ENCODE data around the gene MNAT1. TPM values are rescaled to one million over a fixed set of nuclear protein-coding genes. Genes with fewer than 3 reads are reported as not detected.

Gene MNAT1
- total and polyA plus RNA-seq, 2 experiments from 2014 or later = 22.2 to 55.2 TPM

GRCh38 chr14:60972295-60972694, 237.7 kb downstream of the MNAT1 start:
- H3K27me3 ChIP-seq = no peaks in the 10 kb centered on the region
- no peak for DNase-seq (ENCODE audit: low read depth in 1 of 2, low spot score in 1 of 2)
- no peaks in the 10 kb centered on the region for H3K9me3 ChIP-seq (ENCODE audit: low read depth)
- peaks cover 3% of the 10 kb centered on the region for H3K4me1 ChIP-seq (ENCODE audit: low read depth)
- no peak overlapping the region for H3K27ac ChIP-seq
- TF ChIP-seq, protein P1, sequence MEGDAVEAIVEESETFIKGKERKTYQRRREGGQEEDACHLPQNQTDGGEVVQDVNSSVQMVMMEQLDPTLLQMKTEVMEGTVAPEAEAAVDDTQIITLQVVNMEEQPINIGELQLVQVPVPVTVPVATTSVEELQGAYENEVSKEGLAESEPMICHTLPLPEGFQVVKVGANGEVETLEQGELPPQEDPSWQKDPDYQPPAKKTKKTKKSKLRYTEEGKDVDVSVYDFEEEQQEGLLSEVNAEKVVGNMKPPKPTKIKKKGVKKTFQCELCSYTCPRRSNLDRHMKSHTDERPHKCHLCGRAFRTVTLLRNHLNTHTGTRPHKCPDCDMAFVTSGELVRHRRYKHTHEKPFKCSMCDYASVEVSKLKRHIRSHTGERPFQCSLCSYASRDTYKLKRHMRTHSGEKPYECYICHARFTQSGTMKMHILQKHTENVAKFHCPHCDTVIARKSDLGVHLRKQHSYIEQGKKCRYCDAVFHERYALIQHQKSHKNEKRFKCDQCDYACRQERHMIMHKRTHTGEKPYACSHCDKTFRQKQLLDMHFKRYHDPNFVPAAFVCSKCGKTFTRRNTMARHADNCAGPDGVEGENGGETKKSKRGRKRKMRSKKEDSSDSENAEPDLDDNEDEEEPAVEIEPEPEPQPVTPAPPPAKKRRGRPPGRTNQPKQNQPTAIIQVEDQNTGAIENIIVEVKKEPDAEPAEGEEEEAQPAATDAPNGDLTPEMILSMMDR (IDR thresholded peaks at IDR 0.05; ENCODE audit: low read depth, low read length) = no peak
- no peak overlapping the region for H3K4me3 ChIP-seq
- H3K36me3 ChIP-seq = peaks cover 3% of the 10 kb centered on the region

GRCh38 chr14:60973070-60973469, 238.5 kb downstream of the MNAT1 start:
- H3K27ac ChIP-seq = no peak overlapping the region
- TF ChIP-seq, protein P1 (IDR thresholded peaks at IDR 0.05; ENCODE audit: low read depth, low read length) = no peak

DNA sequence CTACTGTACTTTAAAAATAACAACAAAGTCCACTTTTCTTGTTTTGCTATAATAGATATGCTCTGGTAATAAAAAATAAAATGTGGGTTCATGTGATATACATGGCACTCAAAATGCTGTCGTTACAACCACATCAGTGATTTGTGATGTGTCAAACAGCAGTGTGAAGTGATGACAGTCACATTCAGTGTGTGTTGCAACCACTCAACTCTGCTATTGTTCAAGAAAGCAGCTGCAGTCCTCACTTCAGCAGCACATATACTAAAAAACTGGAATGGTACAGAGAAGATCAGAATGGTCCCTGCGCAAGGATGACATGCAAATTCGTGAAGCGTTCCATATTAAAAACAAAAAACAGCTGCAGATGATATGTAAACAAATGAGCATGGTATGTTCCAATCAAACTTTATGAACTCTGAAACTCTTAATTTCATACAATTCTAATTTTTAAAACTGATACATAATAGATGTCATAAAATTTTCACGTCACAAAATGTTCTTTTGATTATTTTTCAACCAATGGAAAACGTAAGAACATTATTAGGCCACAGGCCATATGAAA, 239.6 kb downstream of the MNAT1 start:
- Histone ChIP-seq H3K4me3 (no peak overlapping the region), H3K36me3 (peaks cover 3% of the 10 kb centered on the region), H3K4me1 (ENCODE audit: low read depth) (peaks cover 3% of the 10 kb centered on the region), H3K27me3 (no peaks in the 10 kb centered on the region), H3K9me3 (ENCODE audit: low read depth) (no peaks in the 10 kb centered on the region), H3K27ac (no peak overlapping the region)
- peak in 1 of 2 donors; percentile 7 for DNase-seq (ENCODE audit: low read depth in 1 of 2, low spot score in 1 of 2)
- TF ChIP-seq, protein P1 (IDR thresholded peaks at IDR 0.05; ENCODE audit: low read depth, low read length) = no peak

More at GRCh38 chr14:60973070-60973469, 238.5 kb downstream of the MNAT1 start:
- peaks cover 3% of the 10 kb centered on the region for H3K36me3 ChIP-seq
- H3K9me3 ChIP-seq (ENCODE audit: low read depth) = no peaks in the 10 kb centered on the region
- no peak for DNase-seq (ENCODE audit: low read depth in 1 of 2, low spot score in 1 of 2)
- H3K4me3 ChIP-seq = no peak overlapping the region
- no peaks in the 10 kb centered on the region for H3K27me3 ChIP-seq
- H3K4me1 ChIP-seq (ENCODE audit: low read depth) = peaks cover 3% of the 10 kb centered on the region

- no peak overlapping the region for H3K27ac ChIP-seq
- no peaks in the 10 kb centered on the region for H3K9me3 ChIP-seq (ENCODE audit: low read depth)
- TF ChIP-seq, protein P1 (IDR thresholded peaks at IDR 0.05; ENCODE audit: low read depth, low read length) = no peak
- H3K36me3 ChIP-seq = peaks cover 3% of the 10 kb centered on the region
- peak in 1 of 2 donors; percentile 10 for DNase-seq (ENCODE audit: low read depth in 1 of 2, low spot score in 1 of 2)
- H3K27me3 ChIP-seq = no peaks in the 10 kb centered on the region
- H3K4me3 ChIP-seq = no peak overlapping the region
- H3K4me1 ChIP-seq (ENCODE audit: low read depth) = peaks cover 3% of the 10 kb centered on the region
Observed at GRCh38 chr14:60975551-60975950, 241.0 kb downstream of the MNAT1 start.

GRCh38 chr14:60977847-60978246, 243.3 kb downstream of the MNAT1 start:
- DNase-seq (ENCODE audit: low read depth in 1 of 2, low spot score in 1 of 2) = peak in 1 of 2 donors; percentile 15
- Histone ChIP-seq H3K27ac (no peak overlapping the region), H3K27me3 (no peaks in the 10 kb centered on the region), H3K4me3 (no peak overlapping the region), H3K36me3 (peaks cover 3% of the 10 kb centered on the region), H3K4me1 (ENCODE audit: low read depth) (peaks cover 3% of the 10 kb centered on the region), H3K9me3 (ENCODE audit: low read depth) (no peaks in the 10 kb centered on the region)
- TF ChIP-seq, protein P1 (IDR thresholded peaks at IDR 0.05; ENCODE audit: low read depth, low read length) = no peak
